Stomach (tissue), 4 donors: ENCODE results near the gene MAGEB16.

ENCODE experiments used
- EP300 ChIP-seq: sonication (generic); formaldehyde crosslinking; IDR thresholded peaks from one replicate; pipeline ENCODE4 v1.6.1; 2017; ENCODE audit warnings: antibody characterized with exemption
- POLR2A ChIP-seq, 4 donors: fragments of 450-650 bp; IDR thresholded peaks; one replicate each; pipeline ENCODE4 v1.6.1; 2016; ENCODE audit warnings: antibody characterized with exemption in 4 of 4, control low read depth in 2 of 4, mild to moderate bottlenecking in 1 of 4, moderate library complexity in 1 of 4
- TF ChIP-seq, protein P1 (sequence below), 7 experiments: fragments of 450-650 bp in 4 of 7; fragments of 200-600 bp in 3 of 7; sonication (generic) in 3 of 7; IDR thresholded peaks; one replicate each; pipeline ENCODE4 v1.5.1; 2016 to 2019; ENCODE audit warnings: antibody characterized with exemption in 7 of 7, control low read depth in 2 of 7, mild to moderate bottlenecking in 1 of 7

DNA sequence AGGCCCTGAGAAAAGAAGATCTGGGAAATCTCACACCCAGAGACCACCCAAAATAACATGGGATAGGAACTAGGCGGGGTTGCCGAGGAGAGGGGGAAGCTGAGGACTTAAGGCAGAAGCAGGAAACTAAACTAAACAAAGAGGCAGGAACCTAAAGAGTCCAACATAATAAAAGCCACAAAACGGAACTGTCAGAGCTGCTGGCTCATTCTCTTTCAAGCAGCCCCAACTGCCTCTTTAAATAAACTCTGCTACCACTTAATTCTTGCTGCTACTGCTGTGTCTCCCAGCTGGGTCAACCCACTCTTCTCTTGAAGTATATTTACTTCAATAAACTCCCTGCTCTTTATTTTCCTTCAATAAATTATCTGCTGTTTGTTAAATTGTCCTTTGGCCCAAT, 44.5 kb downstream of the MAGEB16 start:
- TF ChIP-seq EP300 (no peak), POLR2A (IDR thresholded peaks at IDR 0.05) (no peak)
- TF ChIP-seq, protein P1, sequence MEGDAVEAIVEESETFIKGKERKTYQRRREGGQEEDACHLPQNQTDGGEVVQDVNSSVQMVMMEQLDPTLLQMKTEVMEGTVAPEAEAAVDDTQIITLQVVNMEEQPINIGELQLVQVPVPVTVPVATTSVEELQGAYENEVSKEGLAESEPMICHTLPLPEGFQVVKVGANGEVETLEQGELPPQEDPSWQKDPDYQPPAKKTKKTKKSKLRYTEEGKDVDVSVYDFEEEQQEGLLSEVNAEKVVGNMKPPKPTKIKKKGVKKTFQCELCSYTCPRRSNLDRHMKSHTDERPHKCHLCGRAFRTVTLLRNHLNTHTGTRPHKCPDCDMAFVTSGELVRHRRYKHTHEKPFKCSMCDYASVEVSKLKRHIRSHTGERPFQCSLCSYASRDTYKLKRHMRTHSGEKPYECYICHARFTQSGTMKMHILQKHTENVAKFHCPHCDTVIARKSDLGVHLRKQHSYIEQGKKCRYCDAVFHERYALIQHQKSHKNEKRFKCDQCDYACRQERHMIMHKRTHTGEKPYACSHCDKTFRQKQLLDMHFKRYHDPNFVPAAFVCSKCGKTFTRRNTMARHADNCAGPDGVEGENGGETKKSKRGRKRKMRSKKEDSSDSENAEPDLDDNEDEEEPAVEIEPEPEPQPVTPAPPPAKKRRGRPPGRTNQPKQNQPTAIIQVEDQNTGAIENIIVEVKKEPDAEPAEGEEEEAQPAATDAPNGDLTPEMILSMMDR (IDR thresholded peaks at IDR 0.05) = no peak
